ENCODE measurements around the gene SLC16A2.

Gene SLC16A2

GRCh38 chrX:74520896-74521295 lies 99.6 kb downstream of the SLC16A2 start:
- no peaks in the 10 kb centered on the region for H3K36me3 ChIP-seq (ENCODE audit: control insufficient read depth, insufficient read depth, low read length)
- no CpG with 5 or more reads among the region's 8 CpGs for WGBS (ENCODE audit: insufficient coverage, insufficient read length)
- no peaks in the 10 kb centered on the region for H3K9me3 ChIP-seq (ENCODE audit: control insufficient read depth, insufficient read depth, low read length)
- no peak overlapping the region for H3K4me3 ChIP-seq (ENCODE audit: low read length)
- no peaks in the 10 kb centered on the region for H3K4me1 ChIP-seq (ENCODE audit: control insufficient read depth, insufficient read depth, low read length)
- no peaks in the 10 kb centered on the region for H3K27me3 ChIP-seq (ENCODE audit: control insufficient read depth, insufficient read depth, low read length)
- no peak overlapping the region for H3K27ac ChIP-seq (ENCODE audit: low read length)
- no peak for DNase-seq (ENCODE audit: low read depth, low spot score)

GRCh38 chrX:74521961-74522751 lies 100.9 kb downstream of the SLC16A2 start:
- Histone ChIP-seq H3K27ac (ENCODE audit: low read length) (no peak overlapping the region), H3K9me3 (ENCODE audit: control insufficient read depth, insufficient read depth, low read length) (no peaks in the 10 kb centered on the region), H3K4me1 (ENCODE audit: control insufficient read depth, insufficient read depth, low read length) (no peaks in the 10 kb centered on the region), H3K27me3 (ENCODE audit: control insufficient read depth, insufficient read depth, low read length) (no peaks in the 10 kb centered on the region), H3K4me3 (ENCODE audit: low read length) (no peak overlapping the region), H3K36me3 (ENCODE audit: control insufficient read depth, insufficient read depth, low read length) (no peaks in the 10 kb centered on the region)
- WGBS (ENCODE audit: insufficient coverage, insufficient read length), result no CpG with 5 or more reads among the region's 9 CpGs
- DNase-seq (ENCODE audit: low read depth, low spot score), result no peak

- DNase-seq (ENCODE audit: low read depth, low spot score), result no peak
- Histone ChIP-seq H3K36me3 (ENCODE audit: control insufficient read depth, insufficient read depth, low read length) (no peaks in the 10 kb centered on the region), H3K27me3 (ENCODE audit: control insufficient read depth, insufficient read depth, low read length) (no peaks in the 10 kb centered on the region), H3K9me3 (ENCODE audit: control insufficient read depth, insufficient read depth, low read length) (no peaks in the 10 kb centered on the region), H3K4me1 (ENCODE audit: control insufficient read depth, insufficient read depth, low read length) (no peaks in the 10 kb centered on the region), H3K4me3 (ENCODE audit: low read length) (no peak overlapping the region), H3K27ac (ENCODE audit: low read length) (no peak overlapping the region)
- no CpG with 5 or more reads among the region's 1 CpG for WGBS (ENCODE audit: insufficient coverage, insufficient read length)
Measured at GRCh38 chrX:74523224-74523623, 101.9 kb downstream of the SLC16A2 start.

GRCh38 chrX:74523870-74524735 lies 102.8 kb downstream of the SLC16A2 start:
- H3K27me3 ChIP-seq (ENCODE audit: control insufficient read depth, insufficient read depth, low read length), result no peaks in the 10 kb centered on the region
- no peak overlapping the region for H3K27ac ChIP-seq (ENCODE audit: low read length)
- no CpG with 5 or more reads among the region's 13 CpGs for WGBS (ENCODE audit: insufficient coverage, insufficient read length)
- DNase-seq (ENCODE audit: low read depth, low spot score), result no peak
- no peaks in the 10 kb centered on the region for H3K36me3 ChIP-seq (ENCODE audit: control insufficient read depth, insufficient read depth, low read length)
- no peaks in the 10 kb centered on the region; the same call in 1 of the 2 replicates for H3K4me1 ChIP-seq (ENCODE audit: control insufficient read depth, insufficient read depth, low read length)
- H3K4me3 ChIP-seq (ENCODE audit: low read length), result no peak overlapping the region
- H3K9me3 ChIP-seq (ENCODE audit: control insufficient read depth, insufficient read depth, low read length), result no peaks in the 10 kb centered on the region

- Histone ChIP-seq H3K27ac (ENCODE audit: low read length) (no peak overlapping the region), H3K9me3 (ENCODE audit: control insufficient read depth, insufficient read depth, low read length) (no peaks in the 10 kb centered on the region), H3K36me3 (ENCODE audit: control insufficient read depth, insufficient read depth, low read length) (no peaks in the 10 kb centered on the region), H3K27me3 (ENCODE audit: control insufficient read depth, insufficient read depth, low read length) (no peaks in the 10 kb centered on the region), H3K4me3 (ENCODE audit: low read length) (no peak overlapping the region), H3K4me1 (ENCODE audit: control insufficient read depth, insufficient read depth, low read length) (no peaks in the 10 kb centered on the region; the same call in 1 of the 2 replicates)
- DNase-seq (ENCODE audit: low read depth, low spot score), result no peak
Measured at GRCh38 chrX:74525116-74525515, 103.8 kb downstream of the SLC16A2 start.

- H3K9me3 ChIP-seq (ENCODE audit: control insufficient read depth, insufficient read depth, low read length), result no peaks in the 10 kb centered on the region
- WGBS (ENCODE audit: insufficient coverage, insufficient read length), result no CpG with 5 or more reads among the region's 1 CpG
- H3K27me3 ChIP-seq (ENCODE audit: control insufficient read depth, insufficient read depth, low read length), result no peaks in the 10 kb centered on the region
- H3K4me3 ChIP-seq (ENCODE audit: low read length), result no peak overlapping the region
- H3K4me1 ChIP-seq (ENCODE audit: control insufficient read depth, insufficient read depth, low read length), result no peaks in the 10 kb centered on the region; the same call in 1 of the 2 replicates
- H3K27ac ChIP-seq (ENCODE audit: low read length), result no peak overlapping the region
- H3K36me3 ChIP-seq (ENCODE audit: control insufficient read depth, insufficient read depth, low read length), result no peaks in the 10 kb centered on the region
- no peak for DNase-seq (ENCODE audit: low read depth, low spot score)
Measured at GRCh38 chrX:74526764-74527163, 105.5 kb downstream of the SLC16A2 start.

- no peak overlapping the region for H3K27ac ChIP-seq (ENCODE audit: low read length)
- no peaks in the 10 kb centered on the region for H3K27me3 ChIP-seq (ENCODE audit: control insufficient read depth, insufficient read depth, low read length)
- H3K9me3 ChIP-seq (ENCODE audit: control insufficient read depth, insufficient read depth, low read length), result no peaks in the 10 kb centered on the region
- no peaks in the 10 kb centered on the region for H3K36me3 ChIP-seq (ENCODE audit: control insufficient read depth, insufficient read depth, low read length)
- DNase-seq (ENCODE audit: low read depth, low spot score), result no peak
- no peaks in the 10 kb centered on the region; the same call in 1 of the 2 replicates for H3K4me1 ChIP-seq (ENCODE audit: control insufficient read depth, insufficient read depth, low read length)
- no CpG with 5 or more reads among the region's 4 CpGs for WGBS (ENCODE audit: insufficient coverage, insufficient read length)
- no peak overlapping the region for H3K4me3 ChIP-seq (ENCODE audit: low read length)
Measured at GRCh38 chrX:74527350-74527749, 106.1 kb downstream of the SLC16A2 start.

- Histone ChIP-seq H3K27me3 (ENCODE audit: control insufficient read depth, insufficient read depth, low read length) (no peaks in the 10 kb centered on the region), H3K27ac (ENCODE audit: low read length) (no peak overlapping the region), H3K36me3 (ENCODE audit: control insufficient read depth, insufficient read depth, low read length) (no peaks in the 10 kb centered on the region), H3K4me1 (ENCODE audit: control insufficient read depth, insufficient read depth, low read length) (no peaks in the 10 kb centered on the region; the same call in 1 of the 2 replicates), H3K4me3 (ENCODE audit: low read length) (no peak overlapping the region), H3K9me3 (ENCODE audit: control insufficient read depth, insufficient read depth, low read length) (no peaks in the 10 kb centered on the region)
- DNase-seq (ENCODE audit: low read depth, low spot score), result no peak
- WGBS (ENCODE audit: insufficient coverage, insufficient read length), result no CpG with 5 or more reads among the region's 6 CpGs
Measured at GRCh38 chrX:74529311-74529710, 108.0 kb downstream of the SLC16A2 start.

GRCh38 chrX:74531081-74531480 lies 109.8 kb downstream of the SLC16A2 start:
- no peaks in the 10 kb centered on the region for H3K9me3 ChIP-seq (ENCODE audit: control insufficient read depth, insufficient read depth, low read length)

GRCh38 chrX:74534569-74535038 lies 113.3 kb downstream of the SLC16A2 start:
- no peak overlapping the region for H3K27ac ChIP-seq (ENCODE audit: low read length)
- H3K4me3 ChIP-seq (ENCODE audit: low read length), result no peak overlapping the region
- no peaks in the 10 kb centered on the region for H3K27me3 ChIP-seq (ENCODE audit: control insufficient read depth, insufficient read depth, low read length)
- no peaks in the 10 kb centered on the region for H3K36me3 ChIP-seq (ENCODE audit: control insufficient read depth, insufficient read depth, low read length)
- no CpG with 5 or more reads among the region's 2 CpGs for WGBS (ENCODE audit: insufficient coverage, insufficient read length)
- H3K4me1 ChIP-seq (ENCODE audit: control insufficient read depth, insufficient read depth, low read length), result 0 out of 2 replicates have a peak, but pooled peaks cover 2% of the 10 kb centered on the region
- DNase-seq (ENCODE audit: low read depth, low spot score), result no peak
- no peaks in the 10 kb centered on the region for H3K9me3 ChIP-seq (ENCODE audit: control insufficient read depth, insufficient read depth, low read length)

More at GRCh38 chrX:74531081-74531480, 109.8 kb downstream of the SLC16A2 start:
- H3K4me1 ChIP-seq (ENCODE audit: control insufficient read depth, insufficient read depth, low read length), result no peaks in the 10 kb centered on the region; the same call in 1 of the 2 replicates
- H3K27ac ChIP-seq (ENCODE audit: low read length), result no peak overlapping the region
- DNase-seq (ENCODE audit: low read depth, low spot score), result no peak
- H3K36me3 ChIP-seq (ENCODE audit: control insufficient read depth, insufficient read depth, low read length), result no peaks in the 10 kb centered on the region
- no CpG with 5 or more reads among the region's 7 CpGs for WGBS (ENCODE audit: insufficient coverage, insufficient read length)
- no peak overlapping the region for H3K4me3 ChIP-seq (ENCODE audit: low read length)
- H3K27me3 ChIP-seq (ENCODE audit: control insufficient read depth, insufficient read depth, low read length), result no peaks in the 10 kb centered on the region

Data from iPS DF 6.9 (cell line).